HEK293 (cell line): Measurements from ENCODE around the gene FRMD4B.

ENCODE experiments used
- CTCF ChIA-PET: fragments of 350-600 bp; formaldehyde crosslinking; extraction: SDS; loops from one replicate; lab custom pipeline; 2021; ENCODE audit warnings: antibody characterized with exemption; lab: Yijun Ruan, JAX
- POLR2A ChIA-PET: fragments of 300-600 bp; formaldehyde crosslinking; extraction: SDS; loops from one replicate; lab custom pipeline; 2020; ENCODE audit warnings: antibody characterized with exemption, inconsistent platforms; lab: Yijun Ruan, JAX
- H3K27ac ChIP-seq: fragments of 200-500 bp; sonication (Bioruptor generic); 2 replicates; pipeline ENCODE4 v1.5.1; 2014; ENCODE audit warnings: low read depth, low read length, control low read depth, inconsistent platforms; ENCODE audit errors: extremely low read depth
- H3K36me3 ChIP-seq, 2 experiments: fragments of 200-500 bp in 1 of 2; sonication (Bioruptor generic) in 1 of 2; 1 replicate in 1 of 2; 2 replicates in 1 of 2; pipeline ENCODE4 v1.5.1; 2014 to 2017; ENCODE audit warnings: inconsistent platforms in 2 of 2, low read length in 2 of 2; ENCODE audit not compliant: control insufficient read depth in 2 of 2, insufficient read depth in 1 of 2
- H3K4me1 ChIP-seq: fragments of 200-500 bp; sonication (Bioruptor generic); 2 replicates; pipeline ENCODE4 v1.5.1; 2014; ENCODE audit warnings: mild to moderate bottlenecking, low read length, inconsistent platforms; ENCODE audit not compliant: control insufficient read depth, insufficient read depth
- H3K4me3 ChIP-seq: 2 replicates; pipeline ENCODE4 v1.5.1; 2011; ENCODE audit warnings: low read depth, mild to moderate bottlenecking, control low read depth, low read length, moderate library complexity
- H3K9me3 ChIP-seq: fragments of 200-500 bp; sonication (Bioruptor generic); 2 replicates; pipeline ENCODE4 v1.5.1; 2014; ENCODE audit warnings: low read depth, low read length, inconsistent platforms; ENCODE audit not compliant: control insufficient read depth, insufficient read depth
- KLF10 ChIP-seq: fragments of 450-650 bp; IDR thresholded peaks from 2 replicates; pipeline ENCODE4 v1.5.1; 2018; ENCODE audit warnings: missing biosample characterization, mild to moderate bottlenecking, missing genetic modification characterization
- SP3 ChIP-seq: fragments of 450-650 bp; formaldehyde crosslinking; IDR thresholded peaks from 2 replicates; pipeline ENCODE4 v1.5.1; 2016; ENCODE audit warnings: missing biosample characterization, missing genetic modification characterization
- ZNF174 ChIP-seq: fragments of 450-650 bp; formaldehyde crosslinking; IDR thresholded peaks from 2 replicates; pipeline ENCODE4 v1.5.0; 2017; ENCODE audit warnings: missing biosample characterization, mild to moderate bottlenecking, missing genetic modification characterization
- ZNF2 ChIP-seq: fragments of 450-650 bp; formaldehyde crosslinking; IDR thresholded peaks from 2 replicates; pipeline ENCODE4 v1.5.1; 2016; ENCODE audit warnings: missing biosample characterization, missing genetic modification characterization
- ZNF335 ChIP-seq: fragments of 450-650 bp; formaldehyde crosslinking; conservative IDR thresholded peaks from 2 replicates; pipeline ENCODE4 v1.5.1; 2016; ENCODE audit warnings: missing biosample characterization, missing genetic modification characterization
- ZNF544 ChIP-seq: fragments of 450-650 bp; formaldehyde crosslinking; IDR thresholded peaks from 2 replicates; pipeline ENCODE4 v1.5.0; 2017; ENCODE audit warnings: missing biosample characterization, missing genetic modification characterization
- ZNF558 ChIP-seq: fragments of 450-650 bp; formaldehyde crosslinking; IDR thresholded peaks from 2 replicates; pipeline ENCODE4 v1.5.1; 2016; ENCODE audit warnings: missing biosample characterization, missing genetic modification characterization
- ZNF596 ChIP-seq: fragments of 450-650 bp; IDR thresholded peaks from 2 replicates; pipeline ENCODE4 v1.5.0; 2018; ENCODE audit warnings: missing biosample characterization, mild to moderate bottlenecking, missing genetic modification characterization, moderate library complexity
- ZNF624 ChIP-seq: fragments of 450-650 bp; formaldehyde crosslinking; IDR thresholded peaks from 2 replicates; pipeline ENCODE4 v1.5.1; 2017; ENCODE audit warnings: missing biosample characterization, missing genetic modification characterization
- ZNF626 ChIP-seq: fragments of 450-650 bp; sonication (Bioruptor Pico); formaldehyde crosslinking; IDR thresholded peaks from 2 replicates; pipeline ENCODE4 v1.5.1; 2018; ENCODE audit warnings: missing biosample characterization, missing genetic modification characterization, inconsistent platforms
- ZNF777 ChIP-seq: fragments of 450-650 bp; formaldehyde crosslinking; IDR thresholded peaks from 2 replicates; pipeline ENCODE4 v1.5.1; 2017; ENCODE audit warnings: missing biosample characterization, missing genetic modification characterization, borderline replicate concordance
- TF ChIP-seq, protein P1 (sequence below): fragments of 450-650 bp; formaldehyde crosslinking; IDR thresholded peaks from 2 replicates; pipeline ENCODE4 v1.5.1; 2016; ENCODE audit warnings: missing biosample characterization, missing genetic modification characterization
- TF ChIP-seq, protein P2 (sequence below): fragments of 450-650 bp; formaldehyde crosslinking; IDR thresholded peaks from 2 replicates; pipeline ENCODE4 v1.5.1; 2016; ENCODE audit warnings: missing biosample characterization, missing genetic modification characterization

The FRMD4B gene

GRCh38 chr3:69181592-69182211 lies 204.2 kb downstream of the FRMD4B start:
- H3K4me3 ChIP-seq, result no peak overlapping the region
- no peaks in the 10 kb centered on the region for H3K9me3 ChIP-seq
- CTCF ChIA-PET, result interaction anchor here (0.8 to 1.0 kb wide), 2 partner anchors 10 to 101 kb away, joined by 3 read pairs; no protein-coding TSS in a partner anchor
- H3K36me3 ChIP-seq, result peaks cover 9 to 73% of the 10 kb centered on the region in 2 experiments; a peak in 2 of 3 replicates
- no peaks in the 10 kb centered on the region for H3K4me1 ChIP-seq
- no peak for TF ChIP-seq SP3 (tag by site-specific recombination)
- no peak for TF ChIP-seq ZNF624 (tag by site-specific recombination)
- no peak for TF ChIP-seq KLF10 (tag by site-specific recombination)
- TF ChIP-seq ZNF335 (tag by site-specific recombination), result no peak
- TF ChIP-seq, protein P1, sequence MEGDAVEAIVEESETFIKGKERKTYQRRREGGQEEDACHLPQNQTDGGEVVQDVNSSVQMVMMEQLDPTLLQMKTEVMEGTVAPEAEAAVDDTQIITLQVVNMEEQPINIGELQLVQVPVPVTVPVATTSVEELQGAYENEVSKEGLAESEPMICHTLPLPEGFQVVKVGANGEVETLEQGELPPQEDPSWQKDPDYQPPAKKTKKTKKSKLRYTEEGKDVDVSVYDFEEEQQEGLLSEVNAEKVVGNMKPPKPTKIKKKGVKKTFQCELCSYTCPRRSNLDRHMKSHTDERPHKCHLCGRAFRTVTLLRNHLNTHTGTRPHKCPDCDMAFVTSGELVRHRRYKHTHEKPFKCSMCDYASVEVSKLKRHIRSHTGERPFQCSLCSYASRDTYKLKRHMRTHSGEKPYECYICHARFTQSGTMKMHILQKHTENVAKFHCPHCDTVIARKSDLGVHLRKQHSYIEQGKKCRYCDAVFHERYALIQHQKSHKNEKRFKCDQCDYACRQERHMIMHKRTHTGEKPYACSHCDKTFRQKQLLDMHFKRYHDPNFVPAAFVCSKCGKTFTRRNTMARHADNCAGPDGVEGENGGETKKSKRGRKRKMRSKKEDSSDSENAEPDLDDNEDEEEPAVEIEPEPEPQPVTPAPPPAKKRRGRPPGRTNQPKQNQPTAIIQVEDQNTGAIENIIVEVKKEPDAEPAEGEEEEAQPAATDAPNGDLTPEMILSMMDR, result no peak
- no peak overlapping the region for H3K27ac ChIP-seq
- POLR2A ChIA-PET, result interaction anchor here (0.5 to 1.2 kb wide), 2 partner anchors 60 to 107 kb away, joined by 3 read pairs; no protein-coding TSS in a partner anchor

GRCh38 chr3:69180869-69181591 lies 204.9 kb downstream of the FRMD4B start:
- H3K27ac ChIP-seq, result no peak overlapping the region

GRCh38 chr3:69179740-69180372 lies 206.0 kb downstream of the FRMD4B start:
- CTCF ChIA-PET, result no interaction called here
- TF ChIP-seq ZNF174, result no peak
- no peak for TF ChIP-seq ZNF544 (tag by site-specific recombination)
- no peak for TF ChIP-seq ZNF596 (tag by site-specific recombination)
- TF ChIP-seq ZNF777 (tag by site-specific recombination), result no peak
- TF ChIP-seq, protein P2, sequence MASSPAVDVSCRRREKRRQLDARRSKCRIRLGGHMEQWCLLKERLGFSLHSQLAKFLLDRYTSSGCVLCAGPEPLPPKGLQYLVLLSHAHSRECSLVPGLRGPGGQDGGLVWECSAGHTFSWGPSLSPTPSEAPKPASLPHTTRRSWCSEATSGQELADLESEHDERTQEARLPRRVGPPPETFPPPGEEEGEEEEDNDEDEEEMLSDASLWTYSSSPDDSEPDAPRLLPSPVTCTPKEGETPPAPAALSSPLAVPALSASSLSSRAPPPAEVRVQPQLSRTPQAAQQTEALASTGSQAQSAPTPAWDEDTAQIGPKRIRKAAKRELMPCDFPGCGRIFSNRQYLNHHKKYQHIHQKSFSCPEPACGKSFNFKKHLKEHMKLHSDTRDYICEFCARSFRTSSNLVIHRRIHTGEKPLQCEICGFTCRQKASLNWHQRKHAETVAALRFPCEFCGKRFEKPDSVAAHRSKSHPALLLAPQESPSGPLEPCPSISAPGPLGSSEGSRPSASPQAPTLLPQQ, result no peak
- TF ChIP-seq ZNF2 (tag by site-specific recombination), result no peak
- TF ChIP-seq, all 188 proteins: peak for 0
- Histone ChIP-seq H3K9me3 (no peaks in the 10 kb centered on the region), H3K4me1 (no peaks in the 10 kb centered on the region), H3K36me3 (peaks cover 0 to 73% of the 10 kb centered on the region in 2 experiments; a peak in 2 of 3 replicates), H3K27ac (no peak overlapping the region), H3K4me3 (no peak overlapping the region)
- POLR2A ChIA-PET, result no interaction called here

More at GRCh38 chr3:69180869-69181591, 204.9 kb downstream of the FRMD4B start:
- Histone ChIP-seq H3K36me3 (peaks cover 9 to 74% of the 10 kb centered on the region in 2 experiments; a peak in 2 of 3 replicates), H3K9me3 (no peaks in the 10 kb centered on the region), H3K4me1 (no peaks in the 10 kb centered on the region), H3K4me3 (no peak overlapping the region)
- TF ChIP-seq ZNF558 (tag by site-specific recombination) (no peak), ZNF626 (tag by site-specific recombination) (no peak)
- ChIA-PET POLR2A (no interaction called here), CTCF (no interaction called here)
